Stimulated activated CD8-positive, alpha-beta memory T cell treated with anti-CD3 and anti-CD28 coated beads, Interleukin-7, amount 100 ng/mL, for 4 hours (primary cell): Measurements from ENCODE around the gene FAM193B.
A peak's percentile ranks its signal among the peaks of the same experiment; 100 is the strongest.
"Not testable (repeated sequence)": the region's sequence is repeated elsewhere in the genome, so short reads cannot be mapped to it uniquely, and the experiment has no call there.

Experiments
- DNase-seq, 2 donors: peaks; one replicate each; pipeline ENCODE4 v3.0.0-alpha.2; 2020; ENCODE audit warnings: low read depth in 2 of 2

The FAM193B gene

GRCh38 chr5:177537389-177538361 is 16.7 kb downstream of the FAM193B start:
- DNase-seq: no peak

DNA sequence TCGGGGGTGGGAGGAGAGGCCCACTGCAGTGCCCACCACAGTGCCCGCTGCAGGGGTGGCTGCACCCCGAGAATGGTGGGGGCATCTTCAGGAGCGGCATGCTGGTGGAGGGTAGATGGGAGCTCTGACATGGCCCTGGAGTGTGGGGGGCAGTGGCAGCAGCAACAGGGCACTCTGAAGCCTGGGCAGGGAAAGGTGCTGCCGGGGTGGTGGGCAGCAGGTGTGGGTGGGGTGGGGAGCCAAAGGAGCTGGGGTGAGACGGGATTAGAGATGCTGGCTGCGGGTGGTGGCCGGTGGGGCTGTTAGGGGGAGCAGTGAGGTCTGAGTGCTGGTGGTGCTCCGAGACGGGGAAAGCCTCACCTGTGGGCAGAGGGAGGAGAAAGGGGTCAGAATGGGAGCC is 18.0 kb downstream of the FAM193B start:
- DNase-seq: no peak

GRCh38 chr5:177535125-177535524 is 19.2 kb downstream of the FAM193B start:
- no peak for DNase-seq

GRCh38 chr5:177534433-177534832 is 19.9 kb downstream of the FAM193B start:
- not testable (repeated sequence) for DNase-seq

DNA sequence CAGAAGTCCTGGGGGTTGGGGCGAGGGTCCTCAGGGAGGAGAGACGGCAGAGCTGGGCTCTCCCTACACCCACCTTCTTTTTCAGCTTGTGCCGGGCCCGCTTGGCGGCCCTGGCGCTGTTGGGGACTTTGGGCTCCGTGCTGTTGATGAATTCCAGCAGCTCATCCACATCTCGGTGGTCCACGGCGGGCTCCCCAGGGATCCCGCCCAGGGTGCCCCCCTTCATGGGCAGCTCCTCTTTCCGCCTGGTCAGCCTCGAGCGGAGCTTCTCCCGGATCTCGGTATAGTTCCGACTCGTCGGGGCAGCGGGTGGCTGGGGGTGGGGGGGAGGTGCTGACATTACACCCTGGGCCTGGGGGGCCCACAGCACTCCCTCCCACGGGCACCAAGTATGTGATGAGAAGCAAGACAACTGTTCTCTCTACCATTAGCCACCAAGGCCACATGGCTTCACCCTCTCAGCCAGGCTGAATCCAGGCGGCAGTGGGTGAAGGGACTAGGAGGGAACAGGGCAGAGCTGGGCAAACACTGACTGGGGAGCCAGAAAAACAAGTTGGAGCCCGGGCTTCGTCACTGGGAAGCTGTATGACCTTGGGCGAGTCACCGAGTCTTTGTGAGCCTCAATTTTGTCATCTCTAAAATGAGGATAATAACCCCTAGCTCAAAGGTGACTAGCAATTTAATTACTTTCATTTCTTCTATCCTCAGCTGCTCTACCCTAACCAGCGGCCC is 23.0 kb downstream of the FAM193B start:
- no peak for DNase-seq

GRCh38 chr5:177530638-177531037 is 23.7 kb downstream of the FAM193B start:
- no peak for DNase-seq

DNA sequence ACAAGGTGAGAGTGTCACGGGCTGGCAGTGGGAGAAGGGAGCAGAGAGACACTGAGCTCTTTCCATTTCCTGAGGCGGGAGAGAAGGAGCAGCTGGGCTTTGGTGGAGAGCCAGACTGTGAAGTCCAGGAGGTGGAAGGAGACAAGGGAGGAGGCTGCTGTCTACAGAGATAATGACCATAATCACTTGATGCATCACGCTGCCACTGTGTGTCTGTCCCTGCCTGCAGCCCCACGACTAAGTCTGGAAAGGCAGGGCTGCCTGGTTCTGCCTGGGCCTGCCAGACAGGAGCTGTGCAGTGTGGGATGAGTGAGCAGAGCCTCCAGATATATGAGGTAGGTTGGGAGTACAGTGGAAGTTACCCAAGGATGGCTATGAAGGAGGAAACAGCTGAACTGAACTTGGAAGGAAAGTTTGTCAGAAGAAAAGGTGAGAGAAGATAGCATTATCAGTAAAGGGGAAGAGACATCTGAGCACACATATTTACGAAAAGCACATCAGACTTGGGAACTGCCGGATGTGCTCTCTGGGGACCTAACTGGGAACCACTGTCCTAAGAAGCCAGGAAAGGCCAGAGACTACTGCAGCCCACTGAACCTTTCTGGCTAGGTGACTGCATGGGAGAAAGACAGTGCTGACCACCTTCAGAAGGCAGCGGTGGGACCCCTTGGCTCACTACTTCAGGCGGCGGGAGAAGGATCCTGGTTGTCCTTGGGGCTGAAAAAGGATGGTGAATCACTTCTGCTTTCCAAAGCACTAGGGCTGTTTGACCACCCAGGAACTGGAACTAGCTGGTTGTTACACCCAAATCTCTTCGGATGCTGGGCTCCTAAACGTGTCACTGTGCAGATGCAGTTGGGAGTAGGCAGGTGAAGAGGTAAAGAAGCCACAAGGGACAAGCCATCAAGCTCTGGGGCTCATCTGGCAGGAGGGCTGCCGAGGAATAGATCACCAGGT is 24.8 kb downstream of the FAM193B start:
- no peak for DNase-seq

- no peak for DNase-seq
Observed at GRCh38 chr5:177528631-177529030, 25.7 kb downstream of the FAM193B start.

DNA sequence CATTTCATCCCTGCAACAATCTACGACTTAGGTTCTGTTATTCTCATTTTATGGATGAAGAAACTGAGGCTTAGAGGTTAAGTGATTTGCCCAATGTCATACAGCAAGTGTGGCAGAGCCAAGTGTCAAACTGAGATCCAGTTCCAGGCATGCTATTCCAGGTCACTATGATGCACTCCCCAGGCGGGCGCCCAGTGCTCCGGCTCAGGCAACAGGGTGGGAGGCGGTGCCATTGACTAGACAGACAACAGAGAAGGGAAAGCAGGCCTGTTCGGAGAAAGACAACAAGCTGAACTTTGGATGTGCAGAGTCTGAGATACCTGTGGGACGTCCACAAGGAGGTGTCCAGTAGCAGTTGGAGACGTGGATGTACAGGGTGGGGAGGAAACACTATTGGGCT is 26.8 kb downstream of the FAM193B start:
- no peak for DNase-seq

DNA sequence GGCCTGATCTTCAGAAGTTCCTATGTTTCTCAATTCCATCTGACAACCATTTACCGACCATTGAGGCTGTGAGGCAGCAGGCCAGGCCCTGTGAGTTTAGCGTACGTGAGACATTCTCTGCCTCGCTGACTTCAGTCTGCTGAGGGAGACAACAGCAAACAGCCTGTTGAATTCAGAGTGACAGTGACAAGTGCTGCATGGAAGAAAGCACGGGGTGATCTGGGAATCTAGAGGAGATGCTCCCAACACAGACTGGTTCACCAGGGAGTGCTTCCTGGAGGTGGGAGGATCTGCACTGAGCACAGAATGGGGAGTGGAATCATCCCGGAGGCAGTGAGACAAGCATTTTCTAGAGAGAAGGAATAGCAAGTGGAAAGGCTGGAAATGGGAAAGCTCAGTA is 27.6 kb downstream of the FAM193B start:
- DNase-seq: no peak

- DNase-seq: no peak
Observed at GRCh38 chr5:177526191-177526590, 28.2 kb downstream of the FAM193B start.

DNA sequence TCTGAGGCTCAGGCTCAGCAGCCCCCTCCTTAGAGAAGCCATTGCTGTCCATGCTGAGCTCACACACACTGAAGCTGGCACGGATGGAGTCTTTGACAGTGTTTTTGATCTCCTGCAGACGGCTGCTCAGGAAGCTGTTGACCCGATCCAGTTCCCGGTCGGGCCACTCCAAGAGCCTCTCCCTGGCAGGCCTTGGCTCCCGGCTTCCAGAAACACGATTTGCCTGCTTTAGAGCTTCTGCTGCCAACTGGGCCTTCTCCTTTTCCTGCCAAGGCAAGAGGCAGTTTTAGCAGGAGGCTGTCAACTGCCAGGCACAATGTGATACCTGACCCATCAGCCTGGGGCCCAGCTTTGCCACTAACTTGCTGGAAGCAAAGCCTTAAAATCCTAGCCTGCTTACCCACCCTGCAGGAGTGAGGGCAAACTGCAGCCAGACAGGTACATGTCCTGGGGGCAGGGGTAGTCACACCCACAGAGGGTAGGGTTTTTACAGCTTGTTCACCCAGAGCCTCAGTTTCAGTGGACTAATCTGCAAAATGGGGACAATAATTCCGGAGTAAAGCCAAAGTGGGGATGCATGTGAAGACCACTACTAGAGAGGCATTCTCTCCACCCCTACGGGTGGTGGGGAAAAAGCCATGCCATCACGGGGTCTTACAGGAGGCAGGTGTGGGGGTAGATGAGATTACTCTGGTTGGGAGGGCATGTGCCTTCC is 29.3 kb downstream of the FAM193B start:
- no peak for DNase-seq

- DNase-seq: no peak
Observed at GRCh38 chr5:177524539-177524900, 29.8 kb downstream of the FAM193B start.

DNA sequence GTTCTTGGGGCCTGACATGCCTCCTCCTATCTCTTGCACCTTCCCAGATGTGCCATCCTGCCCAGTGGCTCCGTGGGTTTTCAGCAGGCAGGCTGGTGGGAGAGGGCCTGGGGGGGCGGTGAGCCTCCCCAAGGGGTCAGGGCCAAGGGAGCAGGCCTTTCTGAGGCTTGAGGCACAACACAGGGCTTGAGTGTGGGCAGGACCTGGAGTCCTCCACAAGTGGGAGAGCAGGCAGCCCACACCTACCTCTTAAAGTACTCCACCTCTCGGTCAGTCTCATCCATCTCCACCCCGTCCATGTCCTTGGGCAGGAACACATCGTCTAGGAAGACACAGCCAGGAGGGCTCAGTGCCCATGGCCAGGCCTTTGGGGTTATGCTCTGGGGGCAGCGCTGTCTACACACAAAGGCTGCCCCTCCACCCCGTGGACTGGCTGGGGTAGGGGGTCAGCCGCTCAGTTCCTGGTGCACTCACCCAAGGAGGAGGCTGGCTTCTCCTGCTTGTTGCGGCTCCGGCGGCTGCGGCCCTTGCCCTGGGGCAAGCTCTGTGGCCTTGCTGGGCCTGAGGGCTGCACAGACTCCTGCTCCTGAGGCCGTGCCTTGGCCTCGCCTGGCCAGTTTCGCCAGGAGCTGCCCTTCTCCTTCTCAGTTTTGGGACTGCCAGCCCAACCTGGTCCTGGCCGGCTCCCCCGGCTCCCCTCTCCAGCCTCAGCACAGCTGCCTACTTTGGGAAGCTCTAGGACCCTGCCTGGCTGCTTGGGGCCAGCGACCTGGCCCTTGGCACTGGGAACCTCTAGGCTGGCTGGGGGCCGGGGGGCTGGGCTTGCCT is 30.4 kb downstream of the FAM193B start:
- DNase-seq: no peak

- DNase-seq: no peak
Observed at GRCh38 chr5:177520916-177521513, 33.3 kb downstream of the FAM193B start.

- DNase-seq: no peak
Observed at GRCh38 chr5:177520271-177520670, 34.1 kb downstream of the FAM193B start.

GRCh38 chr5:177519463-177520235 is 34.7 kb downstream of the FAM193B start:
- DNase-seq: no peak

- DNase-seq: peak; percentile 92 to 94
Observed at GRCh38 chr5:177516601-177517568, 37.5 kb downstream of the FAM193B start, which contains the start of gene DDX41. TSS of gene DDX41 (minus strand) at chr5:177516961. CDS start at chr5:177516945, 16 bp downstream.
